Brain microvascular endothelial cell (primary cell): ENCODE data around the gene WDTC1.

Experiments used
- DNase-seq: peaks from one replicate; pipeline ENCODE4 v3.0.0-alpha.2; 2020
- H3K27ac ChIP-seq: fragments of 250-450 bp; sonication (Bioruptor Pico); 2 replicates; pipeline ENCODE4 v1.5.1; 2020; ENCODE audit warnings: mild to moderate bottlenecking, moderate library complexity
- H3K27me3 ChIP-seq: fragments of 250-450 bp; sonication (Bioruptor Pico); replicated peaks from 2 replicates; pipeline ENCODE4 v1.5.1; 2020; ENCODE audit warnings: mild to moderate bottlenecking
- H3K36me3 ChIP-seq: fragments of 250-450 bp; sonication (Bioruptor Pico); replicated peaks from 2 replicates; pipeline ENCODE4 v1.5.1; 2020; ENCODE audit warnings: mild to moderate bottlenecking
- H3K4me3 ChIP-seq: 2 replicates; pipeline ENCODE4 v1.5.1; 2011; ENCODE audit warnings: low read depth, mild to moderate bottlenecking, control low read depth, low read length, moderate library complexity
- CTCF ChIP-seq: IDR thresholded peaks from 2 replicates; pipeline ENCODE4 v1.5.1; 2011; ENCODE audit warnings: low read depth, mild to moderate bottlenecking, moderate library complexity, low read length, control low read depth, inconsistent platforms; ENCODE audit errors: missing control alignments
- in situ Hi-C: cut with HindIII; loops from 2 replicates; pipeline ENCODE4 v1.10.0; 2017; ENCODE audit warnings: low sequenced_read_pairs, low pct_ligation_motif_present

Gene WDTC1

GRCh38 chr1:27332536-27333281 lies 98.3 kb downstream of the WDTC1 start:
- no peak overlapping the region for H3K4me3 ChIP-seq
- in situ Hi-C loops: no loop called here
- peak; percentile 91 for TF ChIP-seq CTCF
- no peak overlapping the region for H3K27ac ChIP-seq
- DNase-seq: no peak
- no peaks in the 10 kb centered on the region for H3K27me3 ChIP-seq
- peaks cover 50% of the 10 kb centered on the region for H3K36me3 ChIP-seq

DNA sequence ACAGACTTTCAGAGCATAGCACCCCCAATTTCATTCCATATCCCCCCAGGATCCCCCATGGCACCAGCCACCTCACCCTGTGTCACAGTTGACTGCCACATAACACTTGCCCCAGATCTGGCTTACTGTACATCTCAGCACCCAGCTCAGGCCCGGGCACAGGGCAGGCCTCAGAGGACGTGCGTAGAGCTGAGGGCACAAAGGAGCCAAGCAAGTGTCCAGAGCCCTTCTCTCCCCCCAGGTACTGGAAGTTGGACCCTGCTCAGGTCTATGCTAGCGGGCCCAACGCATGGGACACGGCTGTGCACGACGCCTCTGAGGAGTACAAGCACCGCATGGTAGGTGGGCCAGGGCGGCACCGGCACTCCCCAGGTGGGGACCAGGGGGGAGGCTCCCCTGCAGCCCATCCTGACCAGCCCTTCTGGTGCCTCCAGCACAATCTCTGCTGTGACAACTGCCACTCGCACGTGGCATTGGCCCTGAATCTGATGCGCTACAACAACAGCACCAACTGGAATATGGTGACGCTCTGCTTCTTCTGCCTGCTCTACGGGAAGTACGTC lies 99.4 kb downstream of the WDTC1 start:
- peaks cover 50% of the 10 kb centered on the region for H3K36me3 ChIP-seq

GRCh38 chr1:27335506-27336422 lies 101.3 kb downstream of the WDTC1 start:
- Histone ChIP-seq H3K27me3 (no peaks in the 10 kb centered on the region), H3K36me3 (peaks cover 46% of the 10 kb centered on the region), H3K27ac (no peak overlapping the region), H3K4me3 (no peak overlapping the region)
- in situ Hi-C loops: no loop called here
- TF ChIP-seq CTCF: no peak
- DNase-seq: no peak

More for the DNA sequence above, 99.4 kb downstream of the WDTC1 start:
- no peak for TF ChIP-seq CTCF
- no peak for DNase-seq
- Histone ChIP-seq H3K27ac (no peak overlapping the region), H3K4me3 (no peak overlapping the region), H3K27me3 (no peaks in the 10 kb centered on the region)
- in situ Hi-C loops: no loop called here

- TF ChIP-seq CTCF: no peak
- no peak for DNase-seq
- Histone ChIP-seq H3K27ac (no peak overlapping the region), H3K4me3 (no peak overlapping the region), H3K36me3 (peaks cover 44% of the 10 kb centered on the region), H3K27me3 (no peaks in the 10 kb centered on the region)
- in situ Hi-C loops: no loop called here
These were observed 102.3 kb downstream of the WDTC1 start for GRCh38 chr1:27336756-27337155.

GRCh38 chr1:27338751-27339150 lies 104.3 kb downstream of the WDTC1 start:
- no peak for DNase-seq
- no peaks in the 10 kb centered on the region for H3K27me3 ChIP-seq
- peaks cover 25% of the 10 kb centered on the region for H3K36me3 ChIP-seq
- no peak overlapping the region for H3K4me3 ChIP-seq
- in situ Hi-C loops: no loop called here
- no peak for TF ChIP-seq CTCF
- no peak overlapping the region for H3K27ac ChIP-seq
